CD8-positive, alpha-beta memory T cell (primary cell): ENCODE data around the gene SLC44A1. TPM values are rescaled to one million over a fixed set of nuclear protein-coding genes. Genes with fewer than 3 reads are reported as not detected.

ENCODE experiments used
- CTCF ChIA-PET: fragments of 350-600 bp; sonication (Branson Sonifier 250); formaldehyde crosslinking; loops from one replicate; lab custom pipeline; 2021; ENCODE audit warnings: antibody characterized with exemption; lab: Charles Lee
- POLR2A ChIA-PET: fragments of 350-600 bp; sonication (Branson Sonifier 250); formaldehyde crosslinking; loops from one replicate; lab custom pipeline; 2021; ENCODE audit warnings: antibody characterized with exemption; lab: Charles Lee
- DNase-seq, 5 donors: peaks; one replicate each; pipeline versions ENCODE4 v3.0.0 to v3.0.0-alpha.2; 2020 to 2022; ENCODE audit warnings: mixed read lengths in 1 of 5
- H3K27ac ChIP-seq: one replicate; pipeline ENCODE4 v1.7.0; 2013; ENCODE audit warnings: low read depth, mild to moderate bottlenecking, low read length, moderate library complexity
- H3K27me3 ChIP-seq: 2 replicates; pipeline ENCODE4 v1.7.0; 2013; ENCODE audit warnings: low read length, mild to moderate bottlenecking; ENCODE audit not compliant: insufficient read depth, poor library complexity, severe bottlenecking
- H3K36me3 ChIP-seq: 2 replicates; pipeline ENCODE4 v1.7.0; 2013; ENCODE audit warnings: mild to moderate bottlenecking, low read length, moderate library complexity; ENCODE audit not compliant: insufficient read depth
- H3K4me1 ChIP-seq: 2 replicates; pipeline ENCODE4 v1.7.0; 2013; ENCODE audit warnings: mild to moderate bottlenecking, low read length, moderate library complexity; ENCODE audit not compliant: insufficient read depth
- H3K4me3 ChIP-seq: 2 replicates; pipeline ENCODE4 v1.7.0; 2013; ENCODE audit warnings: mild to moderate bottlenecking, low read length
- H3K9me3 ChIP-seq: 2 replicates; pipeline ENCODE4 v1.7.0; 2013; ENCODE audit warnings: mild to moderate bottlenecking, low read length
- H3K27ac Mint-ChIP-seq, 8 donors: one replicate each; pipeline ENCODE4 v1.8.0; 2020 to 2021; ENCODE audit warnings: mixed read lengths in 8 of 8, mild to moderate bottlenecking in 6 of 8, inconsistent platforms in 3 of 8, moderate library complexity in 3 of 8
- H3K27me3 Mint-ChIP-seq, 2 donors: one replicate each; pipeline ENCODE4 v1.8.0; 2020 to 2021; ENCODE audit warnings: mixed read lengths in 2 of 2, mild to moderate bottlenecking in 1 of 2, moderate library complexity in 1 of 2
- H3K36me3 Mint-ChIP-seq, 3 donors: one replicate each; pipeline ENCODE4 v1.8.0; 2020 to 2021; ENCODE audit warnings: mixed read lengths in 3 of 3, inconsistent platforms in 1 of 3, mild to moderate bottlenecking in 1 of 3
- H3K4me1 Mint-ChIP-seq, 3 donors: one replicate each; pipeline ENCODE4 v1.8.0; 2020 to 2021; ENCODE audit warnings: mixed read lengths in 3 of 3, inconsistent platforms in 1 of 3, mild to moderate bottlenecking in 1 of 3
- H3K4me3 Mint-ChIP-seq, 7 donors: one replicate each; pipeline ENCODE4 v1.8.0; 2020 to 2021; ENCODE audit warnings: mixed read lengths in 7 of 7, mild to moderate bottlenecking in 6 of 7, moderate library complexity in 4 of 7, inconsistent platforms in 2 of 7
- H3K9me3 Mint-ChIP-seq, 5 donors: one replicate each; pipeline ENCODE4 v1.8.0; 2020 to 2022; ENCODE audit warnings: mixed read lengths in 5 of 5, mild to moderate bottlenecking in 3 of 5, moderate library complexity in 2 of 5, inconsistent platforms in 1 of 5
- polyA plus RNA-seq: library from polyadenylated mRNA; unstranded; fragments of 300-500 nt; fragmentation: Illumina TruSeq; gene quantifications from one replicate; pipeline ENCODE4 v1.2.3, GENCODE V29; 2021
- total RNA-seq, 2 experiments: library from RNA; stranded (reverse); gene quantifications; one replicate each; pipeline ENCODE4 v1.2.3, GENCODE V29; 2021

The SLC44A1 gene
- total and polyA plus RNA-seq, 3 experiments from 2014 or later: 7.8 to 14.9 (median 8.3) TPM

DNA sequence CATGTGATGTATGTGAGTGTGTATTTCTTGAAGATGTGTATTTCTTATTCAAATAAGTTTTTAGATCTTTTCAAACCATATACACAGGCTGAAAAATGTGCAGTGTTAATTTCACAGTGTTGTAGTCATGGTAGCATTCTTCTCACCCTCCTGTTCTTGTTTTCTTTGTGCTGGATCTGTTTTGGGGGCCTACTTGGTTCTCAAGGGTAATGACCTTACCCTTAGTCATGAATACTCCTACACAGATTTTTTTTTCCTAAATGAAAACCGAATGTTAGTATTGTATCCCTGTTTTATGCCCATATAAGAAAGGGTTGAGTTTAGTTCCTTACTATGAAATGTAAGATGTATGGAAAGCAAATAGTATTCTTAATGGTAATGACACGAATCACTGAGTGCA lies 88.0 kb downstream of the SLC44A1 start:
- Histone ChIP-seq H3K36me3 (no peaks in the 10 kb centered on the region), H3K9me3 (no peaks in the 10 kb centered on the region), H3K27me3 (no peaks in the 10 kb centered on the region), H3K4me3 (no peak overlapping the region), H3K4me1 (no peaks in the 10 kb centered on the region), H3K27ac (no peak overlapping the region)
- Mint-ChIP-seq H3K4me1 (no peaks in the 10 kb centered on the region), H3K4me3 (no peak overlapping the region), H3K9me3 (no peaks in the 10 kb centered on the region), H3K36me3 (peaks cover 1 to 15% (median 10%) of the 10 kb centered on the region in 3 donors), H3K27me3 (no peaks in the 10 kb centered on the region), H3K27ac (no peak overlapping the region)
- CTCF ChIA-PET: no interaction called here
- POLR2A ChIA-PET: no interaction called here
- DNase-seq: no peak

DNA sequence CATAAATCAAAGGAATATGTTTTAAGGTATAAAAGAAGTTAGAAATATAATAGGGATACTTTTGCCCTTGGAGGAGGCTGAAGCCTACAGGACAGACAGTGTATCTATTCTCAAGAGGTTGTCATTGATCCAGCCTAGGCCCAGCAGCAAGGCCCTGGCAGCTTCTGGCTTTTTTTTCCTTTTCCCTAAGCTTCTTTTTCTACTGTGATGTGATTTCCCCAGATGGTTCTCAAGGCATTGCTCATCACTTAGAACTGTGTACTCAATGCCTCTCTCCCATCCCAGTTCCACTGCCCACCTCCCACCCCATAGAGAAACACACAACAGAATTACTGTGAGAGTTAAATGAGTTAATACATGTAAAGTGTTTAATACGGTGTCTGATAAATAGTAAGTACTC lies 88.6 kb downstream of the SLC44A1 start:
- H3K4me1 ChIP-seq: no peaks in the 10 kb centered on the region
- H3K36me3 ChIP-seq: no peaks in the 10 kb centered on the region
- ChIA-PET CTCF (no interaction called here), POLR2A (no interaction called here)
- Mint-ChIP-seq H3K36me3 (peaks cover 1 to 15% (median 12%) of the 10 kb centered on the region in 3 donors), H3K27me3 (no peaks in the 10 kb centered on the region), H3K4me1 (no peaks in the 10 kb centered on the region), H3K4me3 (no peak overlapping the region), H3K27ac (no peak overlapping the region), H3K9me3 (no peaks in the 10 kb centered on the region)
- no peaks in the 10 kb centered on the region for H3K9me3 ChIP-seq
- DNase-seq: no peak
- H3K4me3 ChIP-seq: no peak overlapping the region
- H3K27ac ChIP-seq: no peak overlapping the region
- no peaks in the 10 kb centered on the region for H3K27me3 ChIP-seq

DNA sequence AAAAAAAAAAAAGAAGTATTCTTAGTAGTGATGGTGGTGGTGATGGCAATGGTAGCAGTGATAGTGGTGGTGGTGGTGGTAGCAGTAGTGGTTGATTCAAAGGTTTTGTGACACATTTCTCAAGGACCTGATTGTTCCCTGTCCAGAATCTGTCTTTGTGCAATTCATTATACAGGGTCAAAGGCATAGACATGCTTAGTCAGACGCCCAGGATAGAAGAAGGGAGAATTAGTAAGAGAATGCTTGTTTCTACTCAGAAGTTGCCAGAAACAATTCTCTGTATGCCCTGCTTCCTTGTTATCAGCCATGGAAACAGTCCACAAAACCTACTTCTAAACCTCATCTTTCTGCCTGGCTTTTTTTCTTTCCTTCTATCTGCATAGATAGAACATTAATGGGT lies 89.4 kb downstream of the SLC44A1 start:
- Histone ChIP-seq H3K36me3 (no peaks in the 10 kb centered on the region), H3K27ac (no peak overlapping the region), H3K4me1 (no peaks in the 10 kb centered on the region), H3K4me3 (no peak overlapping the region), H3K9me3 (no peaks in the 10 kb centered on the region), H3K27me3 (no peaks in the 10 kb centered on the region)
- POLR2A ChIA-PET: no interaction called here
- CTCF ChIA-PET: no interaction called here
- no peak for DNase-seq
- Mint-ChIP-seq H3K36me3 (peaks cover 7 to 16% (median 12%) of the 10 kb centered on the region in 3 donors), H3K4me1 (no peaks in the 10 kb centered on the region), H3K27me3 (no peaks in the 10 kb centered on the region), H3K27ac (no peak overlapping the region), H3K9me3 (no peaks in the 10 kb centered on the region), H3K4me3 (no peak overlapping the region)

DNA sequence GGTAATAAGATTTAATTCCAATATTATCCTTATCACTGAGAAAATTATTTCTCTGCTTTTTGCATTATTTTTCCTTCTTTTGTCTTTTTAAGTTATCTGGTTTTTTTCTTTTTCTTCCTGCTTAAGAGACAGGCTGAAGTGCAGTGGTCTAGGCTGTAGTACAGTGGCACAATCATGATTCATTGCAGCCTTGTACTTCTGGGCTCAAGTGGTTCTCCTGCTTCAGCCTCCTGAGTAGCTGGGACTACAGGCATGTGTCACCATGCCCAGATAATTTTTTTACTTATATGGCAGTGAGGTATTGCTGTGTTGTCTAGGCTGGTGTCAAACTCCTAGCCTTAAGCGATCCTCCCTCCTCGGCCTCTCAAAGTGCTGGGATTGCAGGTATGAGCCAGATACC lies 93.9 kb downstream of the SLC44A1 start:
- H3K27me3 ChIP-seq: no peaks in the 10 kb centered on the region
- H3K4me1 Mint-ChIP-seq: peaks cover 12 to 19% (median 15%) of the 10 kb centered on the region in 3 donors
- no peak overlapping the region for H3K27ac Mint-ChIP-seq
- H3K9me3 ChIP-seq: no peaks in the 10 kb centered on the region
- no peak overlapping the region for H3K27ac ChIP-seq
- H3K9me3 Mint-ChIP-seq: no peaks in the 10 kb centered on the region
- POLR2A ChIA-PET: no interaction called here
- CTCF ChIA-PET: no interaction called here
- H3K4me1 ChIP-seq: no peaks in the 10 kb centered on the region
- no peak overlapping the region for H3K4me3 Mint-ChIP-seq
- H3K36me3 Mint-ChIP-seq: peaks cover 11 to 17% (median 16%) of the 10 kb centered on the region in 3 donors
- H3K4me3 ChIP-seq: no peak overlapping the region
- DNase-seq: no peak
- H3K27me3 Mint-ChIP-seq: no peaks in the 10 kb centered on the region
- no peaks in the 10 kb centered on the region for H3K36me3 ChIP-seq

DNA sequence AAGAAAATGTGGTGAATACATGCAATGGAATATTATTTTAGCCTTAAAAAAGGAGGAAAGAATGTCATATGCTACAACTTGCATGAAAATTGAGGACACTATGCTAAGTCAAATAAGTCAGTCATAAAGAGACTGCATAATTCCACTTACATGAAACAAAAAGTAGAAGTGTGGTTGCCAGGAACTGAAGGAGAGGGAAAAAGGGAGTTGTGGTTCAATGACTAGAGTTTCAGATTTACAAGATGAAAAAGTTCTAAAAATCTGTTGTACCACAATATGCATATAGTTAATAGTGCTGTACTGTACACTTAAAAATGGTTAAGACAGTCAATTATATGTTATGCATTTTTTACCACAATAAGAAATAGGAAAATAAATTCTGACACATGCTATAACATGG lies 95.4 kb downstream of the SLC44A1 start:
- H3K4me1 ChIP-seq: no peaks in the 10 kb centered on the region
- H3K27ac ChIP-seq: no peak overlapping the region
- ChIA-PET CTCF (no interaction called here), POLR2A (no interaction called here)
- Mint-ChIP-seq H3K27ac (no peak overlapping the region), H3K36me3 (peaks cover 11 to 17% (median 16%) of the 10 kb centered on the region in 3 donors), H3K4me1 (peaks cover 12 to 19% (median 15%) of the 10 kb centered on the region in 3 donors), H3K9me3 (no peaks in the 10 kb centered on the region), H3K4me3 (no peak overlapping the region), H3K27me3 (peaks cover 0 to 1% of the 10 kb centered on the region in 2 donors)
- no peaks in the 10 kb centered on the region for H3K27me3 ChIP-seq
- H3K36me3 ChIP-seq: no peaks in the 10 kb centered on the region
- H3K9me3 ChIP-seq: no peaks in the 10 kb centered on the region
- no peak for DNase-seq
- H3K4me3 ChIP-seq: no peak overlapping the region

DNA sequence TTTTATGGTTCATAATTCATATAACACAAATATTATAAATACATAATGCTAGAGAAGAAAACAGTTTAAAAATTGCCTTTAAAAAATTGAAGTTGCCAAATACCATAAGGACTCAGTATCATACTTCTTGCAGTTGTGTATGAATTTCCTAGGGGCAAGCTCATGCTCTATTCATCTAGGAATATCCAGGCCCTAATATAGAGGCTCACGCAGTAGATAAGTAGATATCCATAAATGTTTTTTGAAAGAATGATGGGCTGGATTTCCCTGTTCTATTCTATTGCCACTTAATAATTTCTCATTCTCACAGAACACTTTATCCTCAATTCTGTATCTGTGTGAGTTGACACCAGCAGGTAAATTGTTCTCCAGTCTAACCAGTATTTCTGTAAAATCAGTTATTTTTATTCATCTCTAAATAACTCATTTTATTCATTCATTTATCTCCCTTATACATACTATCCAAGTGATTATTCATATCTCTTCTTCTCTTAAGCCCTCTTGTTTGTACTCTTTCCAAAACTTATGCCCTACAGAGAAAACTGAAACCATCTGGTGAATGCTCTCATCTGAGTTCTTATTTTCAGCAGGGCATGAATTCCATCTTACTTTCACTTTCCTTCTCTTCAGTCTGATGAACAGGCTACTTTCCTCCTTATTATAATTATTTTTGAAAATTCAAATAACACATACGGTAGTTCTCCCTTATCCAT lies 97.1 kb downstream of the SLC44A1 start:
- no peak overlapping the region for H3K4me3 ChIP-seq
- no peaks in the 10 kb centered on the region for H3K9me3 ChIP-seq
- peaks cover 12 to 19% (median 15%) of the 10 kb centered on the region in 3 donors for H3K4me1 Mint-ChIP-seq
- H3K4me1 ChIP-seq: no peaks in the 10 kb centered on the region
- H3K27me3 ChIP-seq: no peaks in the 10 kb centered on the region
- no peak overlapping the region for H3K27ac ChIP-seq
- POLR2A ChIA-PET: no interaction called here
- peak overlapping the region in 4 of 7 donors; percentile 12 to 49 (median 35) for H3K4me3 Mint-ChIP-seq
- peak overlapping the region in 3 of 8 donors; percentile 2 to 43 (median 40) for H3K27ac Mint-ChIP-seq
- no peaks in the 10 kb centered on the region for H3K36me3 ChIP-seq
- CTCF ChIA-PET: no interaction called here
- peaks cover 0 to 1% of the 10 kb centered on the region in 2 donors for H3K27me3 Mint-ChIP-seq
- no peaks in the 10 kb centered on the region for H3K9me3 Mint-ChIP-seq
- H3K36me3 Mint-ChIP-seq: peaks cover 9 to 17% (median 9%) of the 10 kb centered on the region in 3 donors
- DNase-seq: no peak

DNA sequence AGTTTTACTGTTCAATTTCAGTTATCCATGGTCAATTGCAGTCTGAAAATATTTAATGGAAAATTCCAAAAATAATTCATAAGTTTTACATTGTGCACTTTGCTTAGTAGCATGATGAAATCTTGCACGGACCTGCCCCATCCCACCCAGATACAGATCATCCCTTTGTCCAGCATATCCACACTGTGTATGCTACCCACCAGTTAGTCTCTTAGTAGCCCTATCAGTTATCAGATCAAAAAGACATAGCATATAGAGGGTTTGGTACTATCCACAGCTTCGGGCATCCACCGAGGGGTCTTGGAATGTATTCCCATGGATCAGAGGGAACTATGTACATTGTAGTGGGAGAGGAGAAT lies 97.7 kb downstream of the SLC44A1 start:
- no peak overlapping the region for H3K4me3 ChIP-seq
- Mint-ChIP-seq H3K36me3 (peaks cover 4 to 13% (median 9%) of the 10 kb centered on the region in 3 donors), H3K4me1 (peaks cover 12 to 19% (median 15%) of the 10 kb centered on the region in 3 donors), H3K27ac (peak overlapping the region in 2 of 8 donors; percentile 2 to 40), H3K4me3 (peak overlapping the region in 4 of 7 donors; percentile 12 to 49 (median 35)), H3K27me3 (peaks cover 0 to 1% of the 10 kb centered on the region in 2 donors), H3K9me3 (no peaks in the 10 kb centered on the region)
- no peak overlapping the region for H3K27ac ChIP-seq
- ChIA-PET CTCF (no interaction called here), POLR2A (no interaction called here)
- DNase-seq: no peak
- H3K4me1 ChIP-seq: no peaks in the 10 kb centered on the region
- no peaks in the 10 kb centered on the region for H3K36me3 ChIP-seq
- H3K27me3 ChIP-seq: no peaks in the 10 kb centered on the region
- H3K9me3 ChIP-seq: no peaks in the 10 kb centered on the region

DNA sequence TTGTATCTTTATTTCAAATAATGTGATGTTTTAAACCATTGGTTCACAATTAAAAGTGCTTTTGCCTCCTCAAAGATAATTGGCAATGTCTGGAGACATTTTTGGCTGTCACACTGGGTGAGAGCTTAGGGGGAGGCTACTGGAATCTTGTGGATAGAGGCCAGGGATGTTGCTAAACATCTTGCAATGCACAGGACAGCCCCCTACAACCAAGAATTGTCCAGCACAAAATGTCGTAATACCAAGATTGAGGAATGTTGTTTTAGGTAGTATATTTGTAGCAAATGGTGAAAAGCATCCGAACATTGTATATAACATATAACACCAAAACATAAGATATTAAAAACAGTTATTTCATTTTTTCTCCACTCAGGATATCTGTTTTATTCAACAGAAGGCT lies 99.8 kb downstream of the SLC44A1 start:
- Mint-ChIP-seq H3K9me3 (no peaks in the 10 kb centered on the region), H3K27me3 (peaks cover 0 to 1% of the 10 kb centered on the region in 2 donors), H3K4me1 (peaks cover 12 to 19% (median 15%) of the 10 kb centered on the region in 3 donors), H3K27ac (no peak overlapping the region), H3K36me3 (peaks cover under 1 to 8% (median 1%) of the 10 kb centered on the region in 3 donors), H3K4me3 (no peak overlapping the region)
- no peaks in the 10 kb centered on the region for H3K9me3 ChIP-seq
- H3K27me3 ChIP-seq: no peaks in the 10 kb centered on the region
- H3K4me1 ChIP-seq: no peaks in the 10 kb centered on the region
- no peaks in the 10 kb centered on the region for H3K36me3 ChIP-seq
- no peak overlapping the region for H3K27ac ChIP-seq
- ChIA-PET POLR2A (no interaction called here), CTCF (no interaction called here)
- no peak for DNase-seq
- H3K4me3 ChIP-seq: no peak overlapping the region
